CD4-positive, alpha-beta T cell (primary cell): ENCODE measurements around the gene RPTOR. TPM values are rescaled to one million over a fixed set of nuclear protein-coding genes. Genes with fewer than 3 reads are reported as not detected.
A peak's percentile ranks its signal among the peaks of the same experiment; 100 is the strongest.

Experiments used
- ATAC-seq: fragments of 200-7000 bp; cut with Tn5 transposase; one replicate; pipeline ENCODE4 v1.10.0; 2022; ENCODE audit warnings: mild to moderate bottlenecking; ENCODE audit not compliant: poor library complexity
- CTCF ChIA-PET: fragments of 350-600 bp; sonication (Branson Sonifier 250); formaldehyde crosslinking; loops from one replicate; lab custom pipeline; 2021; ENCODE audit warnings: antibody characterized with exemption, inconsistent platforms; lab: Charles Lee
- POLR2A ChIA-PET: fragments of 350-600 bp; sonication (Branson Sonifier 250); formaldehyde crosslinking; loops from one replicate; lab custom pipeline; 2021; ENCODE audit warnings: antibody characterized with exemption, inconsistent platforms; lab: Charles Lee
- DNase-seq, 14 experiments: peaks; one replicate each; pipeline ENCODE4 v3.0.0-alpha.2; 2013 to 2020; ENCODE audit warnings: mixed read lengths in 2 of 14
- H3K27ac ChIP-seq, 2 donors: one replicate each; pipeline versions ENCODE4 v1.5.1 to v1.7.0; 2013; ENCODE audit warnings: low read length in 2 of 2, low read depth in 1 of 2, mild to moderate bottlenecking in 1 of 2
- H3K27me3 ChIP-seq, 2 experiments: 1 replicate in 1 of 2; 2 replicates in 1 of 2; pipeline versions ENCODE4 v1.6.1 to v1.7.0; 2013; ENCODE audit warnings: low read length in 2 of 2, control low read depth in 1 of 2, mild to moderate bottlenecking in 1 of 2, moderate library complexity in 1 of 2; ENCODE audit not compliant: insufficient read depth in 2 of 2, control insufficient read depth in 1 of 2
- H3K36me3 ChIP-seq: one replicate; pipeline ENCODE4 v1.6.1; 2013; ENCODE audit warnings: low read length, control low read depth; ENCODE audit not compliant: insufficient read depth
- H3K4me1 ChIP-seq: one replicate; pipeline ENCODE4 v1.6.1; 2013; ENCODE audit warnings: low read length, control low read depth; ENCODE audit not compliant: insufficient read depth
- H3K4me3 ChIP-seq: one replicate; pipeline ENCODE4 v1.5.1; 2013; ENCODE audit warnings: mild to moderate bottlenecking, low read length, moderate library complexity
- H3K9me3 ChIP-seq, 2 experiments: 1 replicate in 1 of 2; 2 replicates in 1 of 2; pipeline versions ENCODE4 v1.6.1 to v1.7.0; 2013; ENCODE audit warnings: low read length in 2 of 2, mild to moderate bottlenecking in 2 of 2, control low read depth in 1 of 2, moderate library complexity in 1 of 2; ENCODE audit not compliant: control insufficient read depth in 1 of 2, insufficient read depth in 1 of 2
- H3K27ac Mint-ChIP-seq: one replicate; pipeline ENCODE4 v1.8.0; 2020; ENCODE audit warnings: mixed read lengths
- H3K27me3 Mint-ChIP-seq: one replicate; pipeline ENCODE4 v1.8.0; 2021; ENCODE audit warnings: mixed read lengths
- H3K36me3 Mint-ChIP-seq: one replicate; pipeline ENCODE4 v1.8.0; 2021; ENCODE audit warnings: low read depth, mixed read lengths
- H3K4me1 Mint-ChIP-seq: one replicate; pipeline ENCODE4 v1.8.0; 2021; ENCODE audit warnings: low read depth, mixed read lengths
- H3K4me3 Mint-ChIP-seq: one replicate; pipeline ENCODE4 v1.8.0; 2020; ENCODE audit warnings: mild to moderate bottlenecking, mixed read lengths
- H3K9me3 Mint-ChIP-seq: one replicate; pipeline ENCODE4 v1.8.0; 2020; ENCODE audit warnings: mixed read lengths
- intact Hi-C, 2 experiments: fragments of 100-400 bp; cut with DNase I in 1 of 2; cut with micrococcal nuclease in 1 of 2; formaldehyde crosslinking; loops; one replicate each; pipeline versions ENCODE4 v1.15.1 to v1.9.0; 2023 to 2025; cut with DNase I, micrococcal nuclease
- total RNA-seq, 174 experiments: library from RNA in 2 of 174; stranded (reverse) in 2 of 174; gene quantifications; one replicate each; pipeline ENCODE4 v1.2.3 and lab custom pipeline; 2021 to 2026
- TF ChIP-seq, protein P1 (sequence below): fragments of 200-600 bp; IDR thresholded peaks from one replicate; pipeline ENCODE4 v1.8.0; 2022; ENCODE audit warnings: antibody characterized with exemption, mild to moderate bottlenecking

RPTOR gene
- total RNA-seq, 2 experiments from 2014 or later, result 45.0 to 47.1 TPM

DNA sequence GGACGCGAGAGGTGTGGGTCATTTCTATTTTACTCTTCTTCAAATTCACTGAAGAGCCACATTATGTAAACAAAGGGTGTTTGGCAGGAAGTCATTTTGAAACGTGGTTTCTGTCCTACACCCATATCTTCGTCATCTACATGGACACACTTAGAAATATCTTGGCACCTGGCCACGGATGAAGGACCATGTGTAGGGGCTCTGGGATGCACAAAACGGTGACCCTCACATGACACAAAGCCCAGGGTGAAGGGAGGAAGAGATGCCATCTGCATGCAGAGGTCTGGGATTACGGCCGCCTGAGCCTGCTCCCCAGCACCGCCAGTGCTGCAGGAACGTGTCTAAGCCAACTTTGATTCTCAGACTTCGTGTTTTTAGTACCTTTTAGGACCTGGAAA lies 316.8 kb downstream of the RPTOR start:
- H3K4me1 Mint-ChIP-seq, result peaks cover 50% of the 10 kb centered on the region
- DNase-seq, result peak in 1 of 14 experiments; percentile 18
- no peak overlapping the region for H3K4me3 ChIP-seq

DNA sequence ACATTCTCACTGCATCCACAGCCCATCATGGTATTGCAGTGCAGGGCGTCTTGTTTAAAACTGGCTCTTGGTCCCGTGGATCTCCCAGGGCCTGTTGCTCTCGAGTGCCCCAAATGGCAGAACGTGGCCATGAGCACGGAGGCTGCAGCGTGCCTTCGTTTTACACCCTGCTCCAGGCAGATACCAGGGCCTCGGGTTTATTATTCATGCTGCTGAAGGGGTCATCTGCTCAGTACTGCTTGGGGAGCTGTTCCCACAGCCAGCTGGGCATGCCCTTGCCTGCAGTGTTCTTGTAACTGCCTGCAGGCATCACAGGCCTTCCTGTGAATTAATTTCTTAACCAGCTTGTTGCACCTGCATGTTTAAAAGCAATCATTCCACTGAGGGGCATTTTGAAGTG lies 317.3 kb downstream of the RPTOR start:
- ChIA-PET POLR2A (no interaction called here), CTCF (interaction anchor here (0.8 kb wide), 1 partner anchor 11 kb away, joined by 3 read pairs; no protein-coding TSS in a partner anchor)
- H3K27me3 Mint-ChIP-seq, result no peaks in the 10 kb centered on the region
- peak; percentile 27 to 75 (median 56) for DNase-seq
- intact Hi-C loops, result no loop called here
- H3K4me3 Mint-ChIP-seq, result peak overlapping the region; percentile 56
- H3K36me3 Mint-ChIP-seq, result peaks cover 52% of the 10 kb centered on the region
- Histone ChIP-seq H3K9me3 (peaks cover 0 to 4% of the 10 kb centered on the region in 2 experiments), H3K27me3 (no peaks in the 10 kb centered on the region), H3K4me3 (no peak overlapping the region), H3K36me3 (peaks cover 12% of the 10 kb centered on the region), H3K27ac (peak overlapping the region; percentile 14 to 18), H3K4me1 (peaks cover 35% of the 10 kb centered on the region)
- TF ChIP-seq, protein P1, sequence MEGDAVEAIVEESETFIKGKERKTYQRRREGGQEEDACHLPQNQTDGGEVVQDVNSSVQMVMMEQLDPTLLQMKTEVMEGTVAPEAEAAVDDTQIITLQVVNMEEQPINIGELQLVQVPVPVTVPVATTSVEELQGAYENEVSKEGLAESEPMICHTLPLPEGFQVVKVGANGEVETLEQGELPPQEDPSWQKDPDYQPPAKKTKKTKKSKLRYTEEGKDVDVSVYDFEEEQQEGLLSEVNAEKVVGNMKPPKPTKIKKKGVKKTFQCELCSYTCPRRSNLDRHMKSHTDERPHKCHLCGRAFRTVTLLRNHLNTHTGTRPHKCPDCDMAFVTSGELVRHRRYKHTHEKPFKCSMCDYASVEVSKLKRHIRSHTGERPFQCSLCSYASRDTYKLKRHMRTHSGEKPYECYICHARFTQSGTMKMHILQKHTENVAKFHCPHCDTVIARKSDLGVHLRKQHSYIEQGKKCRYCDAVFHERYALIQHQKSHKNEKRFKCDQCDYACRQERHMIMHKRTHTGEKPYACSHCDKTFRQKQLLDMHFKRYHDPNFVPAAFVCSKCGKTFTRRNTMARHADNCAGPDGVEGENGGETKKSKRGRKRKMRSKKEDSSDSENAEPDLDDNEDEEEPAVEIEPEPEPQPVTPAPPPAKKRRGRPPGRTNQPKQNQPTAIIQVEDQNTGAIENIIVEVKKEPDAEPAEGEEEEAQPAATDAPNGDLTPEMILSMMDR, result peak; percentile 70
- ATAC-seq, result peak; percentile 88
- H3K4me1 Mint-ChIP-seq, result peaks cover 48% of the 10 kb centered on the region
- no peaks in the 10 kb centered on the region for H3K9me3 Mint-ChIP-seq
- peak overlapping the region; percentile 85 for H3K27ac Mint-ChIP-seq

More for the DNA sequence above, 316.8 kb downstream of the RPTOR start:
- peaks cover 12% of the 10 kb centered on the region for H3K36me3 ChIP-seq
- Mint-ChIP-seq H3K36me3 (peaks cover 57% of the 10 kb centered on the region), H3K27ac (peak overlapping the region; percentile 85), H3K4me3 (no peak overlapping the region), H3K27me3 (no peaks in the 10 kb centered on the region), H3K9me3 (no peaks in the 10 kb centered on the region)
- peaks cover 0 to 4% of the 10 kb centered on the region in 2 experiments for H3K9me3 ChIP-seq
- CTCF ChIA-PET, result no interaction called here
- H3K27ac ChIP-seq, result peak overlapping the region; percentile 14 to 48
- no peaks in the 10 kb centered on the region for H3K27me3 ChIP-seq
- H3K4me1 ChIP-seq, result peaks cover 40% of the 10 kb centered on the region
- TF ChIP-seq, protein P1, result no peak
- no peak for ATAC-seq
- intact Hi-C loops, result no loop called here
- POLR2A ChIA-PET, result interaction anchor here (2.3 kb wide), 1 partner anchor 13 kb away, joined by 7 read pairs; no protein-coding TSS in a partner anchor

DNA sequence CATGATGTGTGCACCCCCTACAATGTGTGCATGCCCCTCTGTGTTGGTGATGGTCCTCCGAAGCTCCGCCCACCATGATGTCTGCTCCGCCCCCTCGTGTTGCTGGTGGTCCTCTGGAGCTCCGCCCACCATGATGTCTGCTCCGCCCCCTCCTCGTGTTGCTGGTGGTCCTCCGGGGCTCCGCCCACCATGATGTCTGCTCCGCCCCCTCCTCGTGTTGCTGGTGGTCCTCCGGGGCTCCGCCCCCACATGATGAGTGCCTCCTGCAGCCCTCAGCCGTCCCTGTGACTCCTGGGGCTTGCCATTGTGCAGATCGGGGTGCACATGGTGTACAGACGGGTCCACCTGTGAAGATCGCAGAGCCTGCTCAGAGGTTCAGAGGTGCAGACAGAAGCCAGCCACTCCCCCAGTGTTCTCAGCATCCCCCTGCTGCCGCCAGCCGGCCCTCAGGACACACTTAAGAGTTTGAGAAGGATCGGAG lies 317.9 kb downstream of the RPTOR start:
- Mint-ChIP-seq H3K27me3 (no peaks in the 10 kb centered on the region), H3K9me3 (no peaks in the 10 kb centered on the region), H3K4me3 (no peak overlapping the region), H3K36me3 (peaks cover 52% of the 10 kb centered on the region), H3K4me1 (peaks cover 49% of the 10 kb centered on the region), H3K27ac (peak overlapping the region; percentile 85)
- H3K27ac ChIP-seq, result no peak overlapping the region
- peak in 1 of 14 experiments; percentile 52 for DNase-seq
- peaks cover 0 to 4% of the 10 kb centered on the region in 2 experiments for H3K9me3 ChIP-seq
- peaks cover 30% of the 10 kb centered on the region for H3K4me1 ChIP-seq
- POLR2A ChIA-PET, result no interaction called here
- intact Hi-C loops, result no loop called here
- no peak overlapping the region for H3K4me3 ChIP-seq
- ATAC-seq, result no peak
- CTCF ChIA-PET, result interaction anchor here (0.8 kb wide), 1 partner anchor 12 kb away, joined by 3 read pairs; no protein-coding TSS in a partner anchor
- H3K36me3 ChIP-seq, result peaks cover 11% of the 10 kb centered on the region
- no peaks in the 10 kb centered on the region for H3K27me3 ChIP-seq
- TF ChIP-seq, protein P1, result no peak
